ENCODE results near the gene PRKAB2. TPM values are rescaled to one million over a fixed set of nuclear protein-coding genes. Genes with fewer than 3 reads are reported as not detected.

PRKAB2 gene
- total and polyA plus RNA-seq, 2 of the 13 experiments (the other 11 are each of a cell fraction or from before 2014, with no cell fraction given), result 44.0 to 118 TPM

- TF ChIP-seq HES4 (CRISPR knock-in tag; IDR thresholded peaks at IDR 0.05; ENCODE audit: borderline replicate concordance), result no peak
- TF ChIP-seq HNF4A (CRISPR knock-in tag; IDR thresholded peaks at IDR 0.05), result peak; percentile 64
- TF ChIP-seq ZNF326 (CRISPR knock-in tag; IDR thresholded peaks at IDR 0.05; ENCODE audit: borderline replicate concordance), result no peak
- no peak for TF ChIP-seq NPAS2 (CRISPR knock-in tag; IDR thresholded peaks at IDR 0.05; ENCODE audit: borderline replicate concordance)
- no peak for TF ChIP-seq KIAA2018 (CRISPR knock-in tag; IDR thresholded peaks at IDR 0.05; ENCODE audit: borderline replicate concordance)
- no peak for TF ChIP-seq AKAP8 (CRISPR knock-in tag; IDR thresholded peaks at IDR 0.05)
- peak; percentile 54; the same call in 1 of the 2 replicates for TF ChIP-seq MAX (IDR thresholded peaks at IDR 0.05)
- TF ChIP-seq SP1 (IDR thresholded peaks at IDR 0.05), result no peak
- no peak for TF ChIP-seq SP1 (CRISPR knock-in tag; IDR thresholded peaks at IDR 0.05)
- no peak for TF ChIP-seq SRF (IDR thresholded peaks at IDR 0.05; ENCODE audit: low read depth, low read length)
- TF ChIP-seq NCOA2 (CRISPR knock-in tag; IDR thresholded peaks at IDR 0.05), result peak; percentile 74
- TF ChIP-seq E2F5 (CRISPR knock-in tag; conservative IDR thresholded peaks at IDR 0.05), result no peak
- no peak for TF ChIP-seq ZBED4 (CRISPR knock-in tag; IDR thresholded peaks at IDR 0.05; ENCODE audit: borderline replicate concordance)
These were observed 39.3 kb upstream of the PRKAB2 start (continued) for GRCh38 chr1:147211577-147211976.
